Measurements from ENCODE around the gene EP400.

DNA sequence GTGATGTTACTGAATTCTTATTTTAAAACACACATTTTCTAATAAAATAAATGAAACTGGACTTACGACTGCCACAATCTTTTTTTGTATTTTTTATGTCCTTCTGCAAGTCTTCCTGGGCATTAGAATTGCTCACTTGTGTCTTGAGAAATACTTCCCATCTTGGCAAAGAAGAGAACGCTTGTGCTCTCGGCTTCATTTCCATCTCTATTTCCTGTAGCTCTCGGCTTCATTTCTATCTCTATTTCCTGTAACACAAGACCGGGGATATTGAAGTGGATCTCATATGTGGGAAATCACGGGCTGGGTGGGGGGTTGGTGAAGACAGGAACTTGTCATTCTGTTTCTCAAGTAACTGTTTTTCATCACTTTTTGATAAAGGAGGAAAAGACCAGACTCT is 77.9 kb downstream of the EP400 start:
- TF ChIP-seq POLR2A (IDR thresholded peaks at IDR 0.05) (no peak), EP300 (IDR thresholded peaks at IDR 0.05) (no peak), CTCF (IDR thresholded peaks at IDR 0.05) (no peak), POLR2AphosphoS5 (IDR thresholded peaks at IDR 0.05) (no peak)

Measured in gastroesophageal sphincter (tissue), 3 donors.